NCI-H146 treated with DMSO at 0.1 percent for 48 hours (cell line): ENCODE results near the gene DEGS2.
A peak's percentile ranks its signal among the peaks of the same experiment; 100 is the strongest.

Source experiments
- DNase-seq: peaks from one replicate; lab custom pipeline; 2025; ENCODE audit not compliant: unreplicated experiment; lab: John Stamatoyannopoulos, UW

The DEGS2 gene

DNA sequence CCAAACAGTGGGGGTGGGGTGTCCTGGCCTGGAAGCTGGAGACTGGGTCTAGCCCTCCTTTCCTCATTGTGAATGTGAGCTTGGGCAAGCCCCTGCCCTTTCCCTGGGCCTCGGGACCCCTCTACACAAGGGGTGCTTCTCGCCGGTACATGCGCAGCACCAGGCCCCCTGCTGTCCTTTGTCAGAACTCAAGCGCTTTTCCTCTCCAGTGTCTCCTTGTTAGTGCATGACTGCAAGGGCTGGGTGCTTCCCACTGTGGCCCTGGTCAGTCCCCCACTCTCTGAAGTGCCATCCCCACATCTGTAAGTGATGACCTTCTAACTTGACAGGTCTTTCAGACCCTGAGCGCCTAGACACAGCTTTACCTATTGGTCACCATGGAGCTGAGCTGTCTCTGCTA is 44.2 kb downstream of the DEGS2 start:
- no peak for DNase-seq

GRCh38 chr14:100114109-100114765 is 45.2 kb downstream of the DEGS2 start:
- DNase-seq = no peak

DNA sequence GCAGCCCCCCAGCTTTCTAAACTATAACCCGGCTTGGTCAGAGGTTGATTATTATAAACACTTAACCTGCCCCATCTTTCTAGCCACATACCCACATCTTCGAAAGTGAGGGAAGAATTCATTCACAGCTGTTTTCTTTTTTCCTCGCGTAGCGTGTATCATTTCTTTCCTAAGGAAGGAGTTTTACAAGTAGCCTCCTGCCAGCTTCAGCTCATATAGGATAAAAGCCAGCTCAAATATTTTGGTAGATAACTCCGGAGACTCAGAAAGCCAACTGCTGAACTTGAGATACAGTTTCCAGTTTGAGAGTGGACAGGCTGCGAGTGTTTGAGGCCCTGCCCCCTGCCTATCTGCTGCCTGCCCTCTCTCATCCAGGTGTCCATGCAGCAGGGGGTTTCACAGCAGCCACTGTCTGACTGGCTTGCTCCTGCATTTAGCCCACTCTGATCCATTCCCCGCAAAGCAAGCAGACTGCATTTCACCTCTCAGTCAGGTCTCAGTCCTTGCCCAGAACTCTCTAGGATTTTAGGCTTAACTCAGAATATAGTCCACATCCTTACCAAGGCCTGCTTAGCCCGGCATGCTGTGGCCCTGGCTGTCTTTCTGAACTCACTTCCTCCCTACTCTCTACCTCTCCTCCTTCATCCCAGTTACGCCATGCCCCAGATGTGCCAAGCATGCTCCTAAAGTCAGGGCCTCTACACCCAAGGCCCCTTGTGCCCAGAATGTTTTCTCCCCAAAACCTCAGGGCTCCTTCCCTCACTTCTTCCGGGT is 47.3 kb downstream of the DEGS2 start:
- no peak for DNase-seq

DNA sequence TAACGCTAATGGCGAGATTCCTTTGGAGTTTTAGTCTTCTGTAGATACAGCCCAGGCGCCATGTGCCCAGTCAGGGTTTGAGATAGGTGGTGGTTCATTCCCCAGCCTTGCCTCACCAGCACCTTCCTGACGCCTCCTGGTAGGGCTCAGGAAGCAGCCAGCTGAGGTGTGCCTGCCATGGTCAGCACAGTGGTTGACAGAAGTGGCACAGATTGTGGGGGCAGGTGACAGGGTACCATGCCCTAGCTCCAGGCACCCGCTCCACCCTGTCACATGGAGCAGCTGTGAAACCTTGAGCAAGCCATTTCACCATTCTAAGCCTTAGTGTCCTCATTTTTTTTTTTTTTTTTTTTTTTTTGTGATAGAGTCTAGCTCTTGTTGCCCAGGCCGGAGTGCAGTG is 48.6 kb downstream of the DEGS2 start:
- DNase-seq = no peak

- DNase-seq = no peak
Measured at GRCh38 chr14:100109594-100109955, 49.9 kb downstream of the DEGS2 start.

DNA sequence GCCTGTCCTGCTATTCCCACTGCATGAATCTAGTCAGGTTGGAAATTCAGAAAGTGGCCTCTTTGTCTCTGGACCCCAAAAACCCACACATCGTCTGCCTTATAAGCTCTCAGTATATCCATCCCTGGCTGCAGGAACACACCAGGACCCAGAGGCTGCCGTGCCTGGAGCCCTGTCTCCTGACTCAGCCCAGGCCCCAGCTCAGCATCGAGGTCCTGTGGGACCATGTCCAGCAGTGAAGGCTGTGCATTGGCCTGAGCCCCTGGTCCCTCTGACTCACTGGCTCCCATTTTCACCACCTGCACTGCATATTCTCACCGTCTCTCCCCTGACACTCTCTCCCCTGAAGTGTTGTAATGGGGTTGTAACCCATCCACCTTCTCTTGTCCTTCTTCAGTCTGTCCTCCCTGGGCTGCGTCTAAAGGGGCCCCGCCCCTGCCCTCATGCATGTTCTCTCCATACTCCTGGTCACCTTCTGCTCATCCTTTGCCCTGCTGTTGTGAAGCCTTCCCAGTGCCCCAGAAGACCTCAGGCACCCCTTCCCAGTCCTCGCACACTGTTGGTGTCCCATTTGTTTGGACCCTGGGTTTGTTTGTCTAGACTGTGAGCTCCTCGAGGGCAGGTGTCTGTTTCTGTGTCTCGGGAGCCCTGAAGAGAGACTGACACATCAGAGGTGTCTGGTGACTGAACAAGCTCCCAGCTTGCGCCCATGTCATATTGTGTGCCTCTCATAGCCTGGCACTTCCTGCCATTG is 50.4 kb downstream of the DEGS2 start:
- no peak for DNase-seq

DNA sequence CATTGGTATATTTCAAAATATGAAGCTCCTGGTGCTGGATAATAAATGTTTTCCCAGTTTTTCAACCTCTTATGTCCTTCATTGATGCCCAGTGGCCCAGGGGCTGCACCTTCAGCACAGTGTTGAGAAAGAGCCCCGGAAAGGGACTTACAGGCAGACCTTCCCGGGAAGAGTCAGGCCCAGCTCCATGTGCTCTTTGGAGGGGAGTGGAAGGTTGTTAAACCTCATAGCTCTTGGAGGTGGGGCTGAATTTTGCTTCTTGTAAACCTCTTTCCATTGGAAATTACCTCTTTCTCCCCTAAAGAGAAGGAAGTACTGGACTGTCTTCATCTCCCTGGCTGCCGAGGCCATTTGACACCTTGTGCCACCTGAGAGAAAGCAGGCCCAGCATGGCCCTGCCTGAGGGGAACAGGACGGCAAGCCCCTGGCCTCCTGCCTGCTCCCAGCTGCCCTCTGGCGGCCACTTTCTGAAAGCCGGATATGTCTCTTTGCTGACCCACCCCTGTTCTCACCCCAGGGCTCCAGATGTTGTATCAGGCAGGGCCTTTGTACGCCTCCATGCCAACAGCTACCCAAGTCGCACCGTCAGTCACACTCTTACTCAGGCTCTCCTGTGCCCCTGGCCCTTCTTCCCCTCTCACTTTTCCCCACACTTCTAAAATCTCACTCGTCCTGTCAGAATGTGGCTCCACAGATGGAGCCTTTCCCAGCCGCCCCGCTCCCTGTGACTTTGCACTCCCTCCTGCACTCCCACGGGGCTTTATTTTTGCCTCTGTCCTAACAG is 51.2 kb downstream of the DEGS2 start:
- peak; percentile 19 for DNase-seq

GRCh38 chr14:100107236-100107635 is 52.2 kb downstream of the DEGS2 start:
- DNase-seq = no peak

GRCh38 chr14:100106250-100107112 is 53.0 kb downstream of the DEGS2 start:
- no peak for DNase-seq

- no peak for DNase-seq
Measured at GRCh38 chr14:100105357-100106169, 53.9 kb downstream of the DEGS2 start.

DNA sequence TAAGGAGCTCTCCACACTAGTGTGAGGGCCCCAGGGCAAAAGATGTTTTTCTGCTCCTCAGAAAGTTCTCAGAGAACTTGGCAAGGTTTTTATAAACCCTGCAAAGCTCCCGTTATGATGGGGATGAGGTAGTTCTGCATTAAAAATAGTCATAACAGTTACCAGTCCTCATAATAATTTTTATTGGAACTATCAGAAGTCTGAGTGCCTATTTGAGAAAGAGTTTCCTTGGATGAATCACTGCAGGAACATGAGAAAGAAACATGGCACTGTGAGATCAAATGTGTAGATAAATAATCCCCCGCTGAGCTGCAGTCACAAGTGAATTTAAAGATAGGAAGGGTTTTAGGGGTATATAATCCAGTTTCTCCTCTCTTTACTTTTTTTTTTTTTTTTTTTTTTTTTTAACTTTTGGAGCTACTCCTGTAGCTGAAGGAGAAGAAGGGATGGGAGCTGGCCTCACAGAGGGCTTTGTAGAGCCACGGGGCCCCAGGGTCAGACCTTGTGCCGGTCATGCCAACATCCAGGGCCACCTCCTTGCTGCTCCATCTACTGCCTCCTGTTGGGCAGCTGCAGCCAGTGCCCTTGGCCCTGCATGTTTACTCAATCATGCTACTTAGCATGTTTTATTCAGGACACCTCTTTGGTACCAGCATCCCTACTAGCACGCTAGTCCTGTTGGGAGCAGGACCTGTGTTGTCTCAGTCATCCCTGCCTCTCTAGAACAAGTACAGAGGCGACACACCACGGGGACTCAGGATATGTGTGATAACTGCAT is 54.7 kb downstream of the DEGS2 start:
- DNase-seq = no peak

GRCh38 chr14:100104006-100104352 is 55.5 kb downstream of the DEGS2 start:
- no peak for DNase-seq

DNA sequence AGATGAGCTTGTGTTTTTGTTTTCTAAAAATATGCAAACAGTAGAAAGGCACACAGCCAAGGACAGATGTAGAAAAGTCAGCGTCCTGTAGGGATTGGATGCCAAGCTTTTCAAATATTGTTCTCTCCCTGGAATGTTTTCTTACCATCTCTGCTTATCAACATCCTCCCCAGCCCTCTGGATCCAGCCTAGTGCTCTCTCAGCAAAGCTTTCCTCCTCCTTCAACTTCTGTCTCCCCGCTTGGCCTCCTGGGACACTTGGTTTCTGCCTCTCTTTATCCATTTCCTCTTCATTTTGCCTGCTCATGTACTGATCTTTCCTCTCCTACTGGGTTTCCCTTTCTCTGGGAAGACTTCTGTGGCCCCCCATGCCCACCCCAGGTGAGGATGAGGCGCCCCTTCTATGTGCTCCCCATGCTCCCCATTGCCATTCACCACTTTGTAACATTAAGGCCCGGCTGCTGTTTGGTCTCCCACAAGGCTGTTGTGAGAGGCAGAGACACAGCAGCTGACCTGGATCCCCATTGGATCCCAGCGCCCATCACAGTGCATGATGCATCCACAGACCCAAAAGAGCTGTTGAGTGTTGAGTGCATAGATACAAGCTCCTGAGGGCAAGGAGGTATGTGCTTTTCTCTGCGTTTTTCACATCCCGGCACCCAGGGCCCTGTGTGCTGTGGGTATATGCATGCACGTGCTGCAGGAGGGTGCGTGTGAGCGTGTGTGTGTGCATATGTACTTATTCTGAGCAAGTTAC is 56.0 kb downstream of the DEGS2 start:
- DNase-seq = no peak

- DNase-seq = no peak
Measured at GRCh38 chr14:100102156-100102785, 57.2 kb downstream of the DEGS2 start.

GRCh38 chr14:100100032-100100703 is 59.3 kb downstream of the DEGS2 start:
- DNase-seq = no peak

- no peak for DNase-seq
Measured at GRCh38 chr14:100098171-100098570, 61.3 kb downstream of the DEGS2 start.

DNA sequence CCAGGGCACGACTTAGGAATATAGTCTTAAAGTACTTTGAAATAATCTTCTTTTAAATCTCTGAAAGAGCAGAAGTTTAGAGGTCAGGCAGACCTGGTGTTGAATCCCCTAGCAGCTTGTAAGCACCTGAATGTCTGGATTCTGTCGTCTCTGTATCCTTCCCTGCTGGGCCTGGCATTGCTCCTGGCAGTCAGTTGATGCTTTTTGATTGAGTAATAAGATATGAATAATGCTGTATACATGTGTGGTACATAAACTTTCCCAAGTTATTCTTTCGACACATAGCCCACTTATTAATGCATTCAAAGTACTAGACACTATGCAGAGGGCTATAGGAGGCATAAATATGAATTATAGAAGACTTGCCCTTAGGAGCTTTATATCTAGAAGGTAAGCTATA is 62.8 kb downstream of the DEGS2 start:
- DNase-seq = no peak
